Neural cell (in vitro differentiated cells): ENCODE results near the gene ITLN2. TPM values are rescaled to one million over a fixed set of nuclear protein-coding genes. Genes with fewer than 3 reads are reported as not detected.

Experiments
- H2AFZ ChIP-seq: fragments of 200-600, 300-800 bp; sonication (generic), shearing (Covaris generic); 2 replicates; pipeline ENCODE4 v1.6.0; 2014; ENCODE audit warnings: low read depth, mild to moderate bottlenecking, antibody characterized with exemption, low read length, moderate library complexity
- H3F3A ChIP-seq: fragments of 200-600 bp; shearing (Covaris generic); 2 replicates; pipeline ENCODE4 v1.6.1; 2016; ENCODE audit warnings: mild to moderate bottlenecking, moderate library complexity, mixed read lengths, antibody characterized with exemption, low read length; ENCODE audit not compliant: insufficient read depth, poor library complexity, severe bottlenecking
- H3K27ac ChIP-seq: fragments of 200-600, 300-800 bp; sonication (generic), shearing (Covaris generic); 2 replicates; pipeline ENCODE4 v1.5.1; 2014; ENCODE audit warnings: mild to moderate bottlenecking, low read length, moderate library complexity
- H3K27me3 ChIP-seq: fragments of 300-800, 200-600 bp; sonication (generic), shearing (Covaris generic); 2 replicates; pipeline ENCODE4 v1.6.0; 2014; ENCODE audit warnings: mild to moderate bottlenecking, low read depth, low read length, moderate library complexity; ENCODE audit not compliant: insufficient read depth
- H3K36me3 ChIP-seq: fragments of 300-800, 200-600 bp; sonication (generic), shearing (Covaris generic); 2 replicates; pipeline ENCODE4 v1.5.1; 2014; ENCODE audit warnings: mild to moderate bottlenecking, antibody characterized with exemption, low read length, moderate library complexity; ENCODE audit not compliant: insufficient read depth
- H3K4me2 ChIP-seq: fragments of 300-800, 200-600 bp; sonication (generic), shearing (Covaris generic); 2 replicates; pipeline ENCODE4 v1.6.0; 2014; ENCODE audit warnings: mild to moderate bottlenecking, low read length
- H3K4me3 ChIP-seq: fragments of 300-800, 200-600 bp; sonication (generic), shearing (Covaris generic); 2 replicates; pipeline ENCODE4 v1.5.1; 2014; ENCODE audit warnings: mild to moderate bottlenecking, low read length, moderate library complexity
- H3K79me2 ChIP-seq: fragments of 200-600 bp; shearing (Covaris generic); replicated peaks from 2 replicates; pipeline ENCODE4 v1.6.0; 2014; ENCODE audit warnings: mild to moderate bottlenecking, low read length, moderate library complexity; ENCODE audit not compliant: insufficient read depth
- H3K9ac ChIP-seq: fragments of 300-800, 200-600 bp; sonication (generic), shearing (Covaris generic); 2 replicates; pipeline ENCODE4 v1.6.1; 2016; ENCODE audit warnings: mild to moderate bottlenecking, low read length, mixed read lengths
- H3K9me2 ChIP-seq: fragments of 200-600 bp; shearing (Covaris generic); 2 replicates; pipeline ENCODE4 v1.6.1; 2016; ENCODE audit warnings: mild to moderate bottlenecking, low read length, mixed read lengths; ENCODE audit not compliant: insufficient read depth
- H3K9me3 ChIP-seq: fragments of 200-600, 300-800 bp; sonication (generic), shearing (Covaris generic); 2 replicates; pipeline ENCODE4 v1.6.1; 2016; ENCODE audit warnings: mild to moderate bottlenecking, mixed run types, low read length, moderate library complexity, mixed read lengths
- H4K20me1 ChIP-seq: fragments of 200-600 bp; shearing (Covaris generic); 2 replicates; pipeline ENCODE4 v1.6.1; 2016; ENCODE audit warnings: mild to moderate bottlenecking, mixed run types; ENCODE audit not compliant: insufficient read depth
- CTCF ChIP-seq: fragments of 450-650 bp; IDR thresholded peaks from 2 replicates; pipeline ENCODE4 v1.5.1; 2014; ENCODE audit warnings: antibody characterized with exemption, mild to moderate bottlenecking, moderate library complexity; ENCODE audit not compliant: poor library complexity, severe bottlenecking
- EP300 ChIP-seq: fragments of 450-650 bp; conservative IDR thresholded peaks from 2 replicates; pipeline ENCODE4 v1.6.1; 2014; ENCODE audit warnings: antibody characterized with exemption, mild to moderate bottlenecking, moderate library complexity; ENCODE audit not compliant: poor library complexity, severe bottlenecking
- EZH2 ChIP-seq: fragments of 200-600, 300-800 bp; shearing (Covaris generic), sonication (generic); IDR thresholded peaks from 2 replicates; pipeline ENCODE4 v1.6.1; 2014; ENCODE audit warnings: antibody characterized with exemption, low read length, borderline replicate concordance, mild to moderate bottlenecking; ENCODE audit not compliant: insufficient read depth, poor library complexity, severe bottlenecking
- MXI1 ChIP-seq: fragments of 450-650 bp; conservative IDR thresholded peaks from 2 replicates; pipeline ENCODE4 v1.6.1; 2014; ENCODE audit warnings: antibody characterized with exemption, mild to moderate bottlenecking; ENCODE audit not compliant: poor library complexity, severe bottlenecking
- POLR2AphosphoS5 ChIP-seq: IDR thresholded peaks from 2 replicates; pipeline ENCODE4 v1.6.1; 2012
- RAD21 ChIP-seq: fragments of 450-650 bp; conservative IDR thresholded peaks from 2 replicates; pipeline ENCODE4 v1.6.1; 2014; ENCODE audit warnings: antibody characterized with exemption, mild to moderate bottlenecking, moderate library complexity
- REST ChIP-seq: IDR thresholded peaks from 2 replicates; pipeline ENCODE4 v1.6.1; 2012; ENCODE audit warnings: borderline replicate concordance
- SMC3 ChIP-seq: fragments of 450-650 bp; conservative IDR thresholded peaks from 2 replicates; pipeline ENCODE4 v1.6.1; 2014; ENCODE audit warnings: antibody characterized with exemption, mild to moderate bottlenecking, moderate library complexity; ENCODE audit not compliant: poor library complexity
- TAF1 ChIP-seq: IDR thresholded peaks from 2 replicates; pipeline ENCODE4 v1.6.1; 2012; ENCODE audit warnings: low read depth
- polyA plus RNA-seq: library from polyadenylated mRNA; depleted of rRNA; stranded (reverse); fragments of >200 nt; gene quantifications from 2 replicates; pipeline ENCODE4 v1.2.3, GENCODE V29; 2014

The ITLN2 gene
- polyA plus RNA-seq, 1 donor from 2014 or later, result not detected

- H3K9me3 ChIP-seq, result no peaks in the 10 kb centered on the region
- H4K20me1 ChIP-seq, result no peaks in the 10 kb centered on the region
- H2AFZ ChIP-seq, result no peak overlapping the region
- H3K27ac ChIP-seq, result no peak overlapping the region
- H3K36me3 ChIP-seq, result no peaks in the 10 kb centered on the region
- H3K9ac ChIP-seq, result no peak overlapping the region
- H3K27me3 ChIP-seq, result peaks cover 24% of the 10 kb centered on the region
- H3F3A ChIP-seq, result no peaks in the 10 kb centered on the region
- H3K4me3 ChIP-seq, result no peak overlapping the region
- H3K79me2 ChIP-seq, result no peaks in the 10 kb centered on the region
- no peak for TF ChIP-seq TAF1
- H3K9me2 ChIP-seq, result no peaks in the 10 kb centered on the region
- no peak overlapping the region for H3K4me2 ChIP-seq
Observed at GRCh38 chr1:160979286-160979685, 24.7 kb upstream of the ITLN2 start.

GRCh38 chr1:160978510-160978927, 23.9 kb upstream of the ITLN2 start:
- Histone ChIP-seq H3K4me3 (no peak overlapping the region), H3F3A (no peaks in the 10 kb centered on the region), H3K27me3 (peaks cover 24% of the 10 kb centered on the region), H3K9ac (no peak overlapping the region), H4K20me1 (no peaks in the 10 kb centered on the region), H3K9me3 (no peaks in the 10 kb centered on the region), H2AFZ (no peak overlapping the region), H3K27ac (no peak overlapping the region), H3K9me2 (no peaks in the 10 kb centered on the region), H3K4me2 (no peak overlapping the region), H3K79me2 (no peaks in the 10 kb centered on the region), H3K36me3 (no peaks in the 10 kb centered on the region)
- no peak for TF ChIP-seq POLR2AphosphoS5

GRCh38 chr1:160975026-160975425, 20.4 kb upstream of the ITLN2 start:
- no peaks in the 10 kb centered on the region for H3K27me3 ChIP-seq

More at GRCh38 chr1:160975026-160975425, 20.4 kb upstream of the ITLN2 start:
- Histone ChIP-seq H2AFZ (no peak overlapping the region), H3F3A (no peaks in the 10 kb centered on the region), H3K4me3 (no peak overlapping the region), H3K79me2 (no peaks in the 10 kb centered on the region), H3K4me2 (no peak overlapping the region), H3K27ac (no peak overlapping the region), H3K36me3 (no peaks in the 10 kb centered on the region), H4K20me1 (no peaks in the 10 kb centered on the region), H3K9me3 (no peaks in the 10 kb centered on the region), H3K9ac (no peak overlapping the region), H3K9me2 (no peaks in the 10 kb centered on the region)
- TF ChIP-seq SMC3, result no peak
- no peak for TF ChIP-seq EZH2
- no peak for TF ChIP-seq EP300
- no peak for TF ChIP-seq MXI1
- TF ChIP-seq POLR2AphosphoS5, result no peak
- no peak for TF ChIP-seq TAF1
- TF ChIP-seq REST, result no peak
- no peak for TF ChIP-seq CTCF
- no peak for TF ChIP-seq RAD21
